ENCODE measurements around the gene SHROOM1. TPM values are rescaled to one million over a fixed set of nuclear protein-coding genes. Genes with fewer than 3 reads are reported as not detected.

The SHROOM1 gene
- total RNA-seq, 2 experiments from 2014 or later, result 2.0 to 2.1 TPM

- DNase-seq (no peak), ATAC-seq (no peak)
- Mint-ChIP-seq H3K9me3 (no peaks in the 10 kb centered on the region), H3K36me3 (ENCODE audit: low read depth) (no peaks in the 10 kb centered on the region), H3K27ac (no peak overlapping the region), H3K4me3 (no peak overlapping the region), H3K27me3 (peaks cover 2% of the 10 kb centered on the region), H3K4me1 (ENCODE audit: low read depth) (peaks cover 2% of the 10 kb centered on the region)
- TF ChIP-seq CTCF (IDR thresholded peaks at IDR 0.05), result no peak
- intact Hi-C loops (cut with micrococcal nuclease), result no loop called here
- ChIA-PET CTCF (interaction anchor here (1.0 kb wide), 1 partner anchor 15 kb away, joined by 4 read pairs; no protein-coding TSS in a partner anchor), POLR2A (no interaction called here)
Measured at GRCh38 chr5:132848270-132848669, 17.8 kb upstream of the SHROOM1 start.

GRCh38 chr5:132841305-132841704 lies 10.9 kb upstream of the SHROOM1 start:
- no peaks in the 10 kb centered on the region for H3K4me1 Mint-ChIP-seq (ENCODE audit: low read depth)
- no peak for DNase-seq
- H3K4me3 Mint-ChIP-seq, result no peak overlapping the region
- ChIA-PET POLR2A (interaction anchor here (1.0 kb wide), 1 partner anchor 9 kb away, joined by 3 read pairs; no protein-coding TSS in a partner anchor), CTCF (interaction anchor here (0.6 to 1.0 kb wide), 2 partner anchors 12 to 23 kb away, joined by 3 read pairs; no protein-coding TSS in a partner anchor)
- H3K9me3 Mint-ChIP-seq, result no peaks in the 10 kb centered on the region
- no peaks in the 10 kb centered on the region for H3K36me3 Mint-ChIP-seq (ENCODE audit: low read depth)
- intact Hi-C loops (cut with micrococcal nuclease), result no loop called here
- H3K27ac Mint-ChIP-seq, result no peak overlapping the region
- no peak for ATAC-seq
- no peak for TF ChIP-seq CTCF (IDR thresholded peaks at IDR 0.05)
- no peaks in the 10 kb centered on the region for H3K27me3 Mint-ChIP-seq

GRCh38 chr5:132840896-132841295 lies 10.4 kb upstream of the SHROOM1 start:
- no peak for TF ChIP-seq CTCF (IDR thresholded peaks at IDR 0.05)
- Mint-ChIP-seq H3K27ac (no peak overlapping the region), H3K4me3 (no peak overlapping the region), H3K36me3 (ENCODE audit: low read depth) (no peaks in the 10 kb centered on the region), H3K27me3 (no peaks in the 10 kb centered on the region), H3K4me1 (ENCODE audit: low read depth) (no peaks in the 10 kb centered on the region), H3K9me3 (no peaks in the 10 kb centered on the region)
- ChIA-PET CTCF (interaction anchor here (0.5 to 1.0 kb wide), 3 partner anchors 11 to 26 kb away, joined by 3 read pairs; no protein-coding TSS in a partner anchor), POLR2A (interaction anchor here (1.0 kb wide), 1 partner anchor 10 kb away, joined by 3 read pairs; no protein-coding TSS in a partner anchor)
- intact Hi-C loops (cut with micrococcal nuclease), result no loop called here
- no peak for ATAC-seq
- no peak for DNase-seq

GRCh38 chr5:132840313-132840712 lies 9.9 kb upstream of the SHROOM1 start:
- Mint-ChIP-seq H3K4me3 (no peak overlapping the region), H3K9me3 (no peaks in the 10 kb centered on the region), H3K4me1 (ENCODE audit: low read depth) (no peaks in the 10 kb centered on the region), H3K27me3 (no peaks in the 10 kb centered on the region), H3K27ac (no peak overlapping the region), H3K36me3 (ENCODE audit: low read depth) (no peaks in the 10 kb centered on the region)
- TF ChIP-seq CTCF (IDR thresholded peaks at IDR 0.05), result no peak
- DNase-seq (no peak), ATAC-seq (no peak)
- ChIA-PET CTCF (interaction anchor here (0.5 to 2.1 kb wide), 3 partner anchors 10 to 25 kb away, joined by 3 to 8 read pairs (median 3); partner anchors contain the start of gene SHROOM1), POLR2A (no interaction called here)
- intact Hi-C loops (cut with micrococcal nuclease), result no loop called here

DNA sequence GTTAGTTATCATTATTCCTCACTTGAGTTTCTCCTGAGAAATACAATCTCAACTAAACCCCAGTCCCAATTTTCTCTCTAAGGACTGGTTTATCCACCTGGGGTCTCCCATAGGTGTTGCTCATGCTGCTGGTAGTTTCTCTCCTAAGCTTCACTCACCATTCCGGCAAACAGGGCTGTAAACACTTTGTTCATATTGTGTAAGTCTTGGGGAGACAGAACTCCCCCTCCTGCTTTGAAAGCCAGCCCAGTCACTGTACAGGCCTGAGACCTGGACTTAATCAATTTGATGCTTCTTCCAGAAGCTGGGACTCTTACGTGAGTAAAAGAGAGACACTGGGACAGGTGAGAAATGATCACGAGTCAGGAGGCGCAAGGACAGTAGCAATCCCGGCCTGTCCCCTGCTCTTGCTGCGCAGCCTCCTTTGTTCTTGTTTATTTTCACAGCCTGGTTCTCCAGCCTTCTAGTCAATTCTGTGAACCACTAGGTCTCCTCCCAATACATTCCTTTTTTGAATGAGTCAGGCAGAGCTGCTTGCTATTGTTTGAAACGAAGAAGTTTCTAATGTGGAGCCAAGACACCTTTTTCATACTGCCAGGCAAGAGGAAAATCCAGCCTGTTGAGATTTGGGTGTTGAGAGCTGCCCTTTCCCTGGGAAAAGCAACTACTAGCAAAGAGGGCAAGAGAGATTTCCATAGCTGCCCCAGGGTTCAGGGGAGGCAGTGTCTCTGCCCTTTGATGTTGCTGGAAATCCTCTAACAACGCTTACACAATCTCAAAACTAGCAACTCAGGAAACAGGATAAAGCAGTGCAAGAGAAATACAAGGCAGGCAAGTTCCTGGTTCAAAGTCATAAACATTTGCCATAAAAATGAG lies 9.2 kb upstream of the SHROOM1 start:
- intact Hi-C loops (cut with micrococcal nuclease), result no loop called here
- no peak for DNase-seq
- TF ChIP-seq CTCF (IDR thresholded peaks at IDR 0.05), result no peak
- Mint-ChIP-seq H3K27me3 (no peaks in the 10 kb centered on the region), H3K27ac (no peak overlapping the region), H3K9me3 (no peaks in the 10 kb centered on the region), H3K4me3 (no peak overlapping the region), H3K36me3 (ENCODE audit: low read depth) (no peaks in the 10 kb centered on the region), H3K4me1 (ENCODE audit: low read depth) (no peaks in the 10 kb centered on the region)
- no peak for ATAC-seq
- ChIA-PET CTCF (interaction anchor here (0.9 to 2.1 kb wide), 3 partner anchors 10 to 20 kb away, joined by 3 to 8 read pairs (median 3); partner anchors contain the start of gene SHROOM1), POLR2A (no interaction called here)

All from activated CD8-positive, alpha-beta T cell treated with anti-CD3 and anti-CD28 coated beads for 36 hours (primary cell).